Breast epithelium (tissue), 3 donors: ENCODE data around the gene C4orf51.

Source experiments
- POLR2A ChIP-seq: fragments of 450-650 bp; IDR thresholded peaks from one replicate; pipeline ENCODE4 v1.6.1; 2016; ENCODE audit warnings: antibody characterized with exemption, mild to moderate bottlenecking, moderate library complexity
- POLR2AphosphoS5 ChIP-seq, 3 donors: sonication (generic); formaldehyde crosslinking; IDR thresholded peaks; one replicate each; pipeline ENCODE4 v1.6.1; 2017; ENCODE audit warnings: antibody characterized with exemption in 3 of 3

DNA sequence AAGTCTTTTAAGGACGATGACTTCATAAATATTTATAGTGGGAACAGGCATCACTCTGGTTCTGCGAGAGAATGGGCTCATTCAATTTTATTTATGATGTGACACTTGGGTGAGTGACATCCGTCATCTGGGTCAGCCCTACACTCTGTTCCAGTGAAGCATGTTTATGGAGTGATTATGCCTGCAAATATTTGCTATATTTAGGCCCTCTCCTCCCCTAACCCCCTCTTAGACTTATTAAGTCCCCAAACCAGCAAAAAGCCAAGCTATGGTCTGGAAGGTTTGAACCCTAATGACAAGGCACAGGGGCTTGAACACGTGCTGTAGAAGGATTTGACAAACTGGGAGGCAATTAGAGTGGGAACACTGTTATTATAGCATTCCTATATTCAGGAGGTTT lies 55.9 kb downstream of the C4orf51 start:
- no peak for TF ChIP-seq POLR2AphosphoS5 (IDR thresholded peaks at IDR 0.05)
- TF ChIP-seq POLR2A = no peak
